Fibroblast of the aortic adventitia (primary cell): ENCODE results near the gene LRFN4. TPM values are rescaled to one million over a fixed set of nuclear protein-coding genes. Genes with fewer than 3 reads are reported as not detected.
A peak's percentile ranks its signal among the peaks of the same experiment; 100 is the strongest.

Source experiments
- DNase-seq: peaks from one replicate; pipeline ENCODE4 v3.0.0-alpha.2; 2010; ENCODE audit warnings: low read depth
- H3K4me3 ChIP-seq: 2 replicates; pipeline ENCODE4 v1.5.1; 2011; ENCODE audit warnings: low read depth, mild to moderate bottlenecking, control low read depth, low read length, moderate library complexity
- CTCF ChIP-seq: IDR thresholded peaks from 2 replicates; pipeline ENCODE4 v1.5.1; 2011; ENCODE audit warnings: mild to moderate bottlenecking, low read length, control low read depth, inconsistent platforms; ENCODE audit not compliant: insufficient read depth
- total RNA-seq: library from RNA; depleted of rRNA; stranded (reverse); fragments of >200 nt; gene quantifications from 2 replicates; pipeline ENCODE4 v1.2.3, GENCODE V29; 2012; ENCODE audit warnings: low replicate concordance

LRFN4 gene
- 5.9 and 25.8 TPM in 2 replicates for total RNA-seq

- H3K4me3 ChIP-seq = peak within 1 kb of the TSS; percentile 81
- no peak for TF ChIP-seq CTCF
- no peak for DNase-seq
Observed at GRCh38 chr11:66856496-66857233, at the start of gene LRFN4. Gene LRFN4, plus strand, starts transcription at chr11:66857064. Its CDS starts 681 bp downstream, at chr11:66857745.

GRCh38 chr11:66809592-66809991, 47.3 kb upstream of the LRFN4 start:
- no peak for DNase-seq
- H3K4me3 ChIP-seq = no peak overlapping the region
- no peak for TF ChIP-seq CTCF

GRCh38 chr11:66810576-66811185, 46.2 kb upstream of the LRFN4 start:
- H3K4me3 ChIP-seq = no peak overlapping the region
- TF ChIP-seq CTCF = no peak
- no peak for DNase-seq

GRCh38 chr11:66814678-66815077, 42.2 kb upstream of the LRFN4 start:
- H3K4me3 ChIP-seq = no peak overlapping the region
- DNase-seq = no peak
- TF ChIP-seq CTCF = no peak

GRCh38 chr11:66815646-66816045, 41.2 kb upstream of the LRFN4 start:
- peak; percentile 19 for DNase-seq
- TF ChIP-seq CTCF = no peak
- no peak overlapping the region for H3K4me3 ChIP-seq

- no peak overlapping the region for H3K4me3 ChIP-seq
- no peak for DNase-seq
- TF ChIP-seq CTCF = no peak
Observed at GRCh38 chr11:66818231-66818955, 38.5 kb upstream of the LRFN4 start.
